ENCODE results near the gene ZDHHC17. TPM values are rescaled to one million over a fixed set of nuclear protein-coding genes. Genes with fewer than 3 reads are reported as not detected.

Gene ZDHHC17
- total and polyA plus RNA-seq, 2 of the 13 experiments (the other 11 are each of a cell fraction or from before 2014, with no cell fraction given), result 36.7 to 38.5 TPM

- TF ChIP-seq ATAD3A (CRISPR knock-in tag; IDR thresholded peaks at IDR 0.05) (no peak), RXRA (CRISPR knock-in tag; IDR thresholded peaks at IDR 0.05) (no peak), TAF15 (IDR thresholded peaks at IDR 0.05; ENCODE audit: low read depth, low read length, poor library complexity, severe bottlenecking) (no peak), NFIC (IDR thresholded peaks at IDR 0.05; ENCODE audit: low read length) (no peak), NONO (IDR thresholded peaks at IDR 0.05) (no peak), NONO (CRISPR knock-in tag; conservative IDR thresholded peaks at IDR 0.05) (peak; percentile 86), GATAD2A (CRISPR knock-in tag; IDR thresholded peaks at IDR 0.05) (peak; percentile 47; the same call in 1 of the 2 replicates), THAP9 (CRISPR knock-in tag; IDR thresholded peaks at IDR 0.05; ENCODE audit: borderline replicate concordance) (peak; percentile 84), ATM (IDR thresholded peaks at IDR 0.05; ENCODE audit: borderline replicate concordance) (no peak), GZF1 (CRISPR knock-in tag; IDR thresholded peaks at IDR 0.05) (peak; percentile 85), RARG (CRISPR knock-in tag; IDR thresholded peaks at IDR 0.05; ENCODE audit: low read depth) (peak; percentile 89; the same call in 1 of the 2 replicates), MXD4 (CRISPR knock-in tag; IDR thresholded peaks at IDR 0.05) (peak; percentile 77; the same call in 1 of the 2 replicates), ATF2 (CRISPR knock-in tag; IDR thresholded peaks at IDR 0.05) (peak; percentile 65; the same call in 1 of the 2 replicates), YEATS2 (CRISPR knock-in tag; IDR thresholded peaks at IDR 0.05; ENCODE audit: borderline replicate concordance) (peak; percentile 48; the same call in 1 of the 2 replicates), ZSCAN22 (CRISPR knock-in tag; IDR thresholded peaks at IDR 0.05) (no peak), TBP (CRISPR knock-in tag; IDR thresholded peaks at IDR 0.05) (0 out of 2 replicates have a peak, but pooled peaks have one; percentile 60), ZSCAN29 (CRISPR knock-in tag; conservative IDR thresholded peaks at IDR 0.05) (peak; percentile 89; the same call in 1 of the 2 replicates), PITX1 (CRISPR knock-in tag; IDR thresholded peaks at IDR 0.05) (peak; percentile 94)
- TF ChIP-seq, protein P1, sequence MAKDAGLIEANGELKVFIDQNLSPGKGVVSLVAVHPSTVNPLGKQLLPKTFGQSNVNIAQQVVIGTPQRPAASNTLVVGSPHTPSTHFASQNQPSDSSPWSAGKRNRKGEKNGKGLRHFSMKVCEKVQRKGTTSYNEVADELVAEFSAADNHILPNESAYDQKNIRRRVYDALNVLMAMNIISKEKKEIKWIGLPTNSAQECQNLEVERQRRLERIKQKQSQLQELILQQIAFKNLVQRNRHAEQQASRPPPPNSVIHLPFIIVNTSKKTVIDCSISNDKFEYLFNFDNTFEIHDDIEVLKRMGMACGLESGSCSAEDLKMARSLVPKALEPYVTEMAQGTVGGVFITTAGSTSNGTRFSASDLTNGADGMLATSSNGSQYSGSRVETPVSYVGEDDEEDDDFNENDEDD (CRISPR knock-in tag; IDR thresholded peaks at IDR 0.05; ENCODE audit: borderline replicate concordance), result peak; percentile 58; the same call in 1 of the 2 replicates
- TF ChIP-seq, protein P2, sequence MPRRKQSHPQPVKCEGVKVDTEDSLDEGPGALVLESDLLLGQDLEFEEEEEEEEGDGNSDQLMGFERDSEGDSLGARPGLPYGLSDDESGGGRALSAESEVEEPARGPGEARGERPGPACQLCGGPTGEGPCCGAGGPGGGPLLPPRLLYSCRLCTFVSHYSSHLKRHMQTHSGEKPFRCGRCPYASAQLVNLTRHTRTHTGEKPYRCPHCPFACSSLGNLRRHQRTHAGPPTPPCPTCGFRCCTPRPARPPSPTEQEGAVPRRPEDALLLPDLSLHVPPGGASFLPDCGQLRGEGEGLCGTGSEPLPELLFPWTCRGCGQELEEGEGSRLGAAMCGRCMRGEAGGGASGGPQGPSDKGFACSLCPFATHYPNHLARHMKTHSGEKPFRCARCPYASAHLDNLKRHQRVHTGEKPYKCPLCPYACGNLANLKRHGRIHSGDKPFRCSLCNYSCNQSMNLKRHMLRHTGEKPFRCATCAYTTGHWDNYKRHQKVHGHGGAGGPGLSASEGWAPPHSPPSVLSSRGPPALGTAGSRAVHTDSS (CRISPR knock-in tag; conservative IDR thresholded peaks at IDR 0.05), result no peak
- TF ChIP-seq, protein P3, sequence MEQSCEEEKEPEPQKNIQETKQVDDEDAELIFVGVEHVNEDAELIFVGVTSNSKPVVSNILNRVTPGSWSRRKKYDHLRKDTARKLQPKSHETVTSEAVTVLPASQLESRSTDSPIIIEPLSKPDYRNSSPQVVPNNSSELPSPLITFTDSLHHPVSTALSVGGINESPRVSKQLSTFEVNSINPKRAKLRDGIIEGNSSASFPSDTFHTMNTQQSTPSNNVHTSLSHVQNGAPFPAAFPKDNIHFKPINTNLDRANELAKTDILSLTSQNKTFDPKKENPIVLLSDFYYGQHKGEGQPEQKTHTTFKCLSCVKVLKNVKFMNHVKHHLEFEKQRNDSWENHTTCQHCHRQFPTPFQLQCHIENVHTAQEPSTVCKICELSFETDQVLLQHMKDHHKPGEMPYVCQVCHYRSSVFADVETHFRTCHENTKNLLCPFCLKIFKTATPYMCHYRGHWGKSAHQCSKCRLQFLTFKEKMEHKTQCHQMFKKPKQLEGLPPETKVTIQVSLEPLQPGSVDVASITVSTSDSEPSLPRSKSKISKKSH (CRISPR knock-in tag; IDR thresholded peaks at IDR 0.05; ENCODE audit: borderline replicate concordance), result peak; percentile 89; the same call in 1 of the 2 replicates
These were observed at the start of gene ZDHHC17 (continued) for GRCh38 chr12:76763746-76764675.

Data from HepG2 (cell line).